Inflammatory macrophage treated with lipopolysaccharide for 1 hour (primary cell): ENCODE data around the gene TSR3.

ENCODE experiments used
- DNase-seq, 2 donors: peaks; one replicate each; pipeline ENCODE4 v3.0.0-alpha.2; 2020 to 2022

Gene TSR3

GRCh38 chr16:1308036-1308976 is 43.4 kb downstream of the TSR3 start:
- no peak for DNase-seq

- DNase-seq = no peak
Observed at GRCh38 chr16:1306334-1306733, 45.3 kb downstream of the TSR3 start.

GRCh38 chr16:1305823-1306222 is 45.9 kb downstream of the TSR3 start:
- DNase-seq = no peak

GRCh38 chr16:1301562-1301961 is 50.1 kb downstream of the TSR3 start:
- no peak for DNase-seq

GRCh38 chr16:1300664-1301476 is 50.8 kb downstream of the TSR3 start:
- DNase-seq = peak; percentile 41 to 79

- DNase-seq = no peak
Observed at GRCh38 chr16:1299868-1300203, 51.8 kb downstream of the TSR3 start.
